ENCODE results near the gene SPPL2C. TPM values are rescaled to one million over a fixed set of nuclear protein-coding genes. Genes with fewer than 3 reads are reported as not detected.
A peak's percentile ranks its signal among the peaks of the same experiment; 100 is the strongest.

The SPPL2C gene
- total RNA-seq, 1 experiment from 2014 or later, result not detected

GRCh38 chr17:45894022-45894784 is 49.5 kb downstream of the SPPL2C start, which contains the start of gene MAPT (continued):
- TF ChIP-seq, protein P1, sequence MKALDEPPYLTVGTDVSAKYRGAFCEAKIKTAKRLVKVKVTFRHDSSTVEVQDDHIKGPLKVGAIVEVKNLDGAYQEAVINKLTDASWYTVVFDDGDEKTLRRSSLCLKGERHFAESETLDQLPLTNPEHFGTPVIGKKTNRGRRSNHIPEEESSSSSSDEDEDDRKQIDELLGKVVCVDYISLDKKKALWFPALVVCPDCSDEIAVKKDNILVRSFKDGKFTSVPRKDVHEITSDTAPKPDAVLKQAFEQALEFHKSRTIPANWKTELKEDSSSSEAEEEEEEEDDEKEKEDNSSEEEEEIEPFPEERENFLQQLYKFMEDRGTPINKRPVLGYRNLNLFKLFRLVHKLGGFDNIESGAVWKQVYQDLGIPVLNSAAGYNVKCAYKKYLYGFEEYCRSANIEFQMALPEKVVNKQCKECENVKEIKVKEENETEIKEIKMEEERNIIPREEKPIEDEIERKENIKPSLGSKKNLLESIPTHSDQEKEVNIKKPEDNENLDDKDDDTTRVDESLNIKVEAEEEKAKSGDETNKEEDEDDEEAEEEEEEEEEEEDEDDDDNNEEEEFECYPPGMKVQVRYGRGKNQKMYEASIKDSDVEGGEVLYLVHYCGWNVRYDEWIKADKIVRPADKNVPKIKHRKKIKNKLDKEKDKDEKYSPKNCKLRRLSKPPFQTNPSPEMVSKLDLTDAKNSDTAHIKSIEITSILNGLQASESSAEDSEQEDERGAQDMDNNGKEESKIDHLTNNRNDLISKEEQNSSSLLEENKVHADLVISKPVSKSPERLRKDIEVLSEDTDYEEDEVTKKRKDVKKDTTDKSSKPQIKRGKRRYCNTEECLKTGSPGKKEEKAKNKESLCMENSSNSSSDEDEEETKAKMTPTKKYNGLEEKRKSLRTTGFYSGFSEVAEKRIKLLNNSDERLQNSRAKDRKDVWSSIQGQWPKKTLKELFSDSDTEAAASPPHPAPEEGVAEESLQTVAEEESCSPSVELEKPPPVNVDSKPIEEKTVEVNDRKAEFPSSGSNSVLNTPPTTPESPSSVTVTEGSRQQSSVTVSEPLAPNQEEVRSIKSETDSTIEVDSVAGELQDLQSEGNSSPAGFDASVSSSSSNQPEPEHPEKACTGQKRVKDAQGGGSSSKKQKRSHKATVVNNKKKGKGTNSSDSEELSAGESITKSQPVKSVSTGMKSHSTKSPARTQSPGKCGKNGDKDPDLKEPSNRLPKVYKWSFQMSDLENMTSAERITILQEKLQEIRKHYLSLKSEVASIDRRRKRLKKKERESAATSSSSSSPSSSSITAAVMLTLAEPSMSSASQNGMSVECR (CRISPR knock-in tag; IDR thresholded peaks at IDR 0.05; ENCODE audit: borderline replicate concordance), result 0 out of 2 replicates have a peak, but pooled peaks have one; percentile 76
- TF ChIP-seq ZSCAN18 (CRISPR knock-in tag; IDR thresholded peaks at IDR 0.05) (no peak), IRF1 (CRISPR knock-in tag; IDR thresholded peaks at IDR 0.05) (peak; percentile 50; the same call in 1 of the 2 replicates), ZBTB43 (CRISPR knock-in tag; IDR thresholded peaks at IDR 0.05) (peak; percentile 71; the same call in 1 of the 2 replicates), ETV6 (CRISPR knock-in tag; IDR thresholded peaks at IDR 0.05) (peak; percentile 79), MLX (CRISPR knock-in tag; IDR thresholded peaks at IDR 0.05) (no peak; the same call in 1 of the 2 replicates), SOX15 (CRISPR knock-in tag; IDR thresholded peaks at IDR 0.05) (no peak), FOXJ3 (CRISPR knock-in tag; IDR thresholded peaks at IDR 0.05; ENCODE audit: borderline replicate concordance) (no peak), FOXK1 (CRISPR knock-in tag; IDR thresholded peaks at IDR 0.05) (peak; percentile 79), NFYB (CRISPR knock-in tag; conservative IDR thresholded peaks at IDR 0.05; ENCODE audit: low read depth) (peak; percentile 23; the same call in 1 of the 2 replicates), NR3C1 (CRISPR knock-in tag; conservative IDR thresholded peaks at IDR 0.05; ENCODE audit: low read depth) (no peak), TEAD4 (CRISPR knock-in tag; IDR thresholded peaks at IDR 0.05) (no peak), MXD4 (CRISPR knock-in tag; IDR thresholded peaks at IDR 0.05; ENCODE audit: borderline replicate concordance) (no peak), HMGA2 (CRISPR knock-in tag; IDR thresholded peaks at IDR 0.05) (no peak), KAT7 (CRISPR knock-in tag; IDR thresholded peaks at IDR 0.05; ENCODE audit: borderline replicate concordance) (peak; percentile 40; the same call in 1 of the 2 replicates), AFF4 (CRISPR knock-in tag; IDR thresholded peaks at IDR 0.05; ENCODE audit: borderline replicate concordance) (no peak)
- TF ChIP-seq, protein P2, sequence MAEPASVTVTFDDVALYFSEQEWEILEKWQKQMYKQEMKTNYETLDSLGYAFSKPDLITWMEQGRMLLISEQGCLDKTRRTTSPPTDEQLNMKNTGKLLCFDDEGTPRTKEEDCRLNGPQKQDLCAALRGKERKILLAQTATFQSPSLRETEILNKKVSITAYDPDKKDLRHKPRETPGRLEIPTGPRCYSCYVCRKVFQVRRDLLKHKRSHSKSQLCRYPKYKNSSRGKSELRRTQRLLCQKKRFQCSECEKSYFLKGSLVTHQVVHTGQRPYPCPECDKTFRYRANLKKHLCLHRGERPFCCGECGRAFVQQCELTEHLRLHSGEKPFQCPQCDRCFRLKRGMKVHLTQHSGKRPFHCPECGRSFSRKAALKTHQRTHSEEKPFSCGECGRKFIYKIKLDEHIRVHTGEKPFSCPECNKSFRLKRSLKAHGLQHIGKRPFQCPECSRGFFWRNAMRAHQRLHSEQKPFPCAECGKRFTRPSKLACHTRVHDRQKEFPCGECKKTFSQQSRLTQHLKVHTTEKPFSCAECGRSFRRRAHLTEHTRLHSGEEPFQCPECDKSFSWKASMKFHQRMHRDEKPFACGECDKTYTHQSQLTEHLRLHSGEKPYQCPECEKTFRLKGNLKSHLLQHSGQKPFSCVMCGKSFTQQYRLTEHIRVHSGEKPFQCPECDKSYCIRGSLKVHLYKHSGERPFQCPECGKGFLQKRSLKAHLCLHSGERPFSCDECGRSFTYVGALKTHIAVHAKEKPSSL (CRISPR knock-in tag; conservative IDR thresholded peaks at IDR 0.05), result no peak
- TF ChIP-seq, protein P3, sequence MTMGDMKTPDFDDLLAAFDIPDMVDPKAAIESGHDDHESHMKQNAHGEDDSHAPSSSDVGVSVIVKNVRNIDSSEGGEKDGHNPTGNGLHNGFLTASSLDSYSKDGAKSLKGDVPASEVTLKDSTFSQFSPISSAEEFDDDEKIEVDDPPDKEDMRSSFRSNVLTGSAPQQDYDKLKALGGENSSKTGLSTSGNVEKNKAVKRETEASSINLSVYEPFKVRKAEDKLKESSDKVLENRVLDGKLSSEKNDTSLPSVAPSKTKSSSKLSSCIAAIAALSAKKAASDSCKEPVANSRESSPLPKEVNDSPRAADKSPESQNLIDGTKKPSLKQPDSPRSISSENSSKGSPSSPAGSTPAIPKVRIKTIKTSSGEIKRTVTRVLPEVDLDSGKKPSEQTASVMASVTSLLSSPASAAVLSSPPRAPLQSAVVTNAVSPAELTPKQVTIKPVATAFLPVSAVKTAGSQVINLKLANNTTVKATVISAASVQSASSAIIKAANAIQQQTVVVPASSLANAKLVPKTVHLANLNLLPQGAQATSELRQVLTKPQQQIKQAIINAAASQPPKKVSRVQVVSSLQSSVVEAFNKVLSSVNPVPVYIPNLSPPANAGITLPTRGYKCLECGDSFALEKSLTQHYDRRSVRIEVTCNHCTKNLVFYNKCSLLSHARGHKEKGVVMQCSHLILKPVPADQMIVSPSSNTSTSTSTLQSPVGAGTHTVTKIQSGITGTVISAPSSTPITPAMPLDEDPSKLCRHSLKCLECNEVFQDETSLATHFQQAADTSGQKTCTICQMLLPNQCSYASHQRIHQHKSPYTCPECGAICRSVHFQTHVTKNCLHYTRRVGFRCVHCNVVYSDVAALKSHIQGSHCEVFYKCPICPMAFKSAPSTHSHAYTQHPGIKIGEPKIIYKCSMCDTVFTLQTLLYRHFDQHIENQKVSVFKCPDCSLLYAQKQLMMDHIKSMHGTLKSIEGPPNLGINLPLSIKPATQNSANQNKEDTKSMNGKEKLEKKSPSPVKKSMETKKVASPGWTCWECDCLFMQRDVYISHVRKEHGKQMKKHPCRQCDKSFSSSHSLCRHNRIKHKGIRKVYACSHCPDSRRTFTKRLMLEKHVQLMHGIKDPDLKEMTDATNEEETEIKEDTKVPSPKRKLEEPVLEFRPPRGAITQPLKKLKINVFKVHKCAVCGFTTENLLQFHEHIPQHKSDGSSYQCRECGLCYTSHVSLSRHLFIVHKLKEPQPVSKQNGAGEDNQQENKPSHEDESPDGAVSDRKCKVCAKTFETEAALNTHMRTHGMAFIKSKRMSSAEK (CRISPR knock-in tag; IDR thresholded peaks at IDR 0.05; ENCODE audit: borderline replicate concordance), result no peak
